ENCODE data around the gene UROD. TPM values are rescaled to one million over a fixed set of nuclear protein-coding genes. Genes with fewer than 3 reads are reported as not detected.

Gene UROD
- total RNA-seq, 1 experiment from 2014 or later, result 133 TPM

DNA sequence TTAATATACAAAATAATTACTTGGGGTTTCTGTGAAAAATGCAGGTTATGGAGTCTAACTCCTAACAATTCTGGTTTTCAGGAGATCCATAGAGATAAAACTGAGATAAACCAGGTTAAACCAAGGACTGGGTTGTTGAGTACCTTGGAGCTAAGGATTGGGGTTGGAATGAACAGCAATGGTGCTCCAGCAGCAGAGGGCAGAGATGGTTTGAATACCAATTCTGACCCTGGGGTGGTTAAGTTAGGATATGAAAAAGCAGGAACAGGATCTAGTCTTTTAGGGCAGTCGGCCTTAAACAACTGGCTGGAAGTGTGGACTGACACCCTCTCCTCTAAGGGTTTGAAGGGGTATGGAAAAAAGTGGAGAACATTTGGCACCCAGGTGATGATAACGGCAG is 53.0 kb downstream of the UROD start:
- no peaks in the 10 kb centered on the region for H3K9me3 ChIP-seq

More for the DNA sequence above, 53.0 kb downstream of the UROD start:
- H3K36me3 ChIP-seq, result no peaks in the 10 kb centered on the region
- H3K27me3 ChIP-seq, result no peaks in the 10 kb centered on the region
- H3K4me3 ChIP-seq, result no peak overlapping the region
- no peak for DNase-seq

Other genes starting within 250 kb of the UROD start
- 2,690 and 3,127 TPM in 2 replicates for gene RPS8, start 236.7 kb upstream of the UROD start, total RNA-seq (2014; rRNA removed; shearing (Covaris generic); ENCODE audit: low replicate concordance)
- gene BEST4, start 224.1 kb upstream of the UROD start, total RNA-seq (2014; rRNA removed; shearing (Covaris generic); ENCODE audit: low replicate concordance), result not detected in 2 replicates
- gene PLK3, start 211.9 kb upstream of the UROD start, total RNA-seq (2014; rRNA removed; shearing (Covaris generic); ENCODE audit: low replicate concordance), result 5.3 and 5.9 TPM in 2 replicates
- gene DYNLT4, start 204.9 kb upstream of the UROD start, total RNA-seq (2014; rRNA removed; shearing (Covaris generic); ENCODE audit: low replicate concordance), result not detected in 2 replicates
- gene BTBD19, start 203.7 kb upstream of the UROD start, total RNA-seq (2014; rRNA removed; shearing (Covaris generic); ENCODE audit: low replicate concordance), result 1.0 and 1.2 TPM in 2 replicates
- gene PTCH2, start 169.0 kb upstream of the UROD start, total RNA-seq (2014; rRNA removed; shearing (Covaris generic); ENCODE audit: low replicate concordance), result not detected in 2 replicates
- 81.1 and 101 TPM in 2 replicates for gene EIF2B3, start 25.7 kb upstream of the UROD start, total RNA-seq (2014; rRNA removed; shearing (Covaris generic); ENCODE audit: low replicate concordance)
- 5.2 and 9.2 TPM in 2 replicates for gene HECTD3, start 930 bp upstream of the UROD start, total RNA-seq (2014; rRNA removed; shearing (Covaris generic); ENCODE audit: low replicate concordance)
- 0.12 and 0.56 TPM in 2 replicates for gene ZSWIM5, start 194.4 kb downstream of the UROD start, total RNA-seq (2014; rRNA removed; shearing (Covaris generic); ENCODE audit: low replicate concordance)

Data from MG63 (cell line).